GM21367 (cell line): ENCODE data around the gene SKP2.
"Not testable (repeated sequence)": the region's sequence is repeated elsewhere in the genome, so short reads cannot be mapped to it uniquely, and the experiment has no call there.

ENCODE experiments used
- ATAC-seq: cut with Tn5 transposase; IDR thresholded peaks from one replicate; pipeline ENCODE4 v1.9.1; 2021; ENCODE audit not compliant: unreplicated experiment

SKP2 gene

DNA sequence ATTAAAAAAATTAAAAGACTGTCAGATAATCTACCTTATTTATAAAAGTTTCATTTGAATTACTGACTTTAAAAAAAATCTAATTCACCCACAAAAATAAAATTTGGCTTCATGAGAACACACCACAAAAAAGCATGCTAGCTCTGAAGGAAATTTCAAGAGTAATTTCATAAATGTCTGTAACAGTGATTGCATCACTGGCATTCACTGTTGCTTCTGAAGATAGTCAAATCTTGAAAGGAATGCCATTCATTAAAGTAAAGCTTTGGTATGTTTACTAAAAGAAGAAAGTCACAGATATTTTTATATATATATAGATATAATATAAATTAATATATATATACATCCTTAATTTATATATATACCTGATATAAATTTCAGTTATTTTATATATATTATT, 46.4 kb downstream of the SKP2 start:
- no peak for ATAC-seq

DNA sequence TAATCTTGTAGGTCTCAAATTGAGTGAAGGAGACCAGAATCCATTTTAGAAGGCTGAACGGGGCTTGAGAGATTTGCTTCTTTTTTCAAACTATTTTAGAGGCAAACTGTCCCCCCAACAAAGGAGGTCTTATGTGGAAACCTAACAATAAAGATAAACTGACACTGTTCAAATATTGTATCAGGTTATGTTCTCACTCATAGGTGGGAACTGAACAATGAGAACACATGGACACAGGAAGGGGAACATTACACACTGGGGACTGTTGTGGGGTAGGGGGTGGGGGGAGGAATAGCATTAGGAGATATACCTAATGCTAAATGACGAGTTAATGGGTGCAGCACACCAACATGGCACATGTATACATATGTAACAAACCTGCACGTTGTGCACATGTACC, 46.9 kb downstream of the SKP2 start:
- ATAC-seq: not testable (repeated sequence)

DNA sequence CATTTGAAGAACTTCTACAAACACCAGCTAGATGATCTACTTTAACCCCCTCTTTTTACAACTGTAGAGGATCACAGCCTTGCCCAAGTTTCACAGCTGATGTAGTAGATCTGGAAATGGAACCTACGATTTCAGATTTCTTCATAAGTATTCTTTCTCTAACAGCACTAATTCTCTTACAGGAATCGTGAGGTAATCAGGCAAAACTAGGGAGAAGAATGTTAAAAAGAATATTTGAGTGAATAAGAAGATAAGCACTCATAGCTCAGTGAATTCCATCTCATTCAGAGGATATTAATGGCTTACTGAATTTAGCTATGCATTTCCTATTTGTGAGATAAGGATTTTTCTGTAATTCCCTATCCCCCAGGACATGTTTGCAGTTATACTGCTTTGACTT, 47.7 kb downstream of the SKP2 start:
- ATAC-seq: no peak

DNA sequence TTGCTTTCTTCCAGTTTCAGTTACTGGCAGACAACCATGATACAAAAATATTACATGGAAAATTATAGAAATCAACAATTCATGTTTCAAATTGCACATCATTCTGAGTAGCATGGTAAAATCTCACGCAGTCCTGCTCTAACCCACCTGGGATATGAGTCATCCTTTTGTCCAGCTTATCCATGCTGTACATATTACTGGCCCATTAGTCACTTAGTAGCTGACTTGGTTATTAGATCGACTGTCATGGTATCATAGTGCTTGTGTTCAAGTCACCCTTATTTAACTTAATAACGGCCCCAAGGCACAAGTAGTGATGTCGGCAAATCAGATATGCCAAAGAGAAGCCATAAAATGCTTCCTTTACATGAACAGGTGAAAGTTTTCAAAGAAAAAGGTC, 48.6 kb downstream of the SKP2 start:
- no peak for ATAC-seq

- ATAC-seq: no peak
Measured at GRCh38 chr5:36202521-36202961, 50.6 kb downstream of the SKP2 start.

GRCh38 chr5:36205329-36205728, 53.4 kb downstream of the SKP2 start:
- no peak for ATAC-seq

DNA sequence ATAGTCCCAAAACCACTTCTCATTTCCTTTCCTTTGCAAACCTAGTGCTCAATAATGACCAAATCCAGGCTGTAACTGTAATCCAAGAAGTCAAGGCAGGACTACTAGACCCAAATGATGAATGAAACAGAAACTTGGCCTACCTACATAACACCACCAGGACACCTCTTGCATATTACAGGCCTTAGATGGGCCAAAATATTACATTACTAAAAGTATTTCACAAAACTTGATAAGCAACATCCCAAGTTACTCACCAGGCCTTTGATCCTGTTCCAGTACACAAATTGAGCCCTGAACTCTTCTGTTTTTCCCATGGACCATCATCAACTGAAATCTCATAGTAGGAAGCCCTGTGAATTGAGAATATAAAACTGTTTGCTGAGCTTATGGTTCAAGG, 55.0 kb downstream of the SKP2 start:
- ATAC-seq: no peak

- no peak for ATAC-seq
Measured at GRCh38 chr5:36208786-36209185, 56.9 kb downstream of the SKP2 start.

GRCh38 chr5:36209664-36210063, 57.8 kb downstream of the SKP2 start:
- ATAC-seq: no peak

- ATAC-seq: no peak
Measured at GRCh38 chr5:36214436-36214835, 62.5 kb downstream of the SKP2 start.

GRCh38 chr5:36215910-36216309, 64.0 kb downstream of the SKP2 start:
- ATAC-seq: no peak

DNA sequence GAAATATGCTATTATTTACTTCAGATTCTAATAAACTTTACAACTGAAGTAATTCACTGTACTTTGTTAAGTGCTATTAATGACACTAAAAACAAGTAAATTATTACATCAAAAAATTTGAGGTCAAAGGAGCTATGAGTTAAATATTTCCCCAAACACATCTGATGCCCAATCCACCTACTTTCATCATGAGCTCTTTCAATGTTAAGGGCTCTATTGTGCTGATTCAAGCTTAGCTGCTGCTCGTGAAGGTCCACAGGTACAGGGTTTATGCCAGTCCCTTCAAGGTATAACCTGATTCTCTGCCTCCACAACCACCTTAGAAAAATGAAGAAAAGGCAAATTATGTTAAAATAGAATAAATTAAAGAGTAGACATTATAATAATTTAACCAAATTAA, 65.7 kb downstream of the SKP2 start:
- ATAC-seq: no peak

DNA sequence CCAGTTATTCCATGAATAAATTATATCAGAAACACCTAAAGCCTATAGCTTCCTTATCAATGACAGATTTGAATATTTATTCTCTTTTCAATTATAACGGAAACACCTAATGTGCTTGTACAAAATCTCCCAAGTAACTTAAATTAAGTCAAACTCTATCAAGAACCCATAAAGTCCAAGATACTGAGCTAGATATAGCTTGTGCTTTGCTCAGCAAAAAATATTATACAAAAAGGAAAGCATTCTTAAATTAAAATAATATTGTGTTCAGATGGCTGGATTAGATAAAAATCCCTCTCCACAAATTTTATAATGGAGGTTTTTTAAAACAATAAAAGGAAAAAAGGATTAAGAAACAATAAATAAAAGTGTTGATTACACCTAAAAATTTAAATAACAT, 66.1 kb downstream of the SKP2 start:
- ATAC-seq: no peak

GRCh38 chr5:36222620-36223019, 70.7 kb downstream of the SKP2 start:
- no peak for ATAC-seq

DNA sequence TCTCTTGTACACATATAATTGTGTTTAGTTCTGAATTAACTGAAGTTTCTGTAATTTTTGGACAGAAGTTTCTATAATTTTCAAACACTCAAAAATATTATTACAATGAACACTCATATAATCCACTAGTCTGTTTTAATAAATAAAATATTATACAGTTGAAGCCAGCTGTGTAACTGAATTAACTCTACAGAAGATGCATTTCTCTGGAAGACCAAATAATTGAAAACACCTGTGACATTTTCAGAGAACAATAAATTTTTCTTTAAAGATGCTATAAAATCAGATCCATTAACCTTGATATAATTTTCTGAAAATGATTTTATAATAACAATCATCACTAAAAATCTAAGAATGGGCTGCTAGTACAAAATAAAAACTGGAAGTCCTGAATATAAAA, 75.1 kb downstream of the SKP2 start:
- no peak for ATAC-seq

- no peak for ATAC-seq
Measured at GRCh38 chr5:36228505-36228904, 76.6 kb downstream of the SKP2 start.

- ATAC-seq: no peak
Measured at GRCh38 chr5:36230151-36230790, 78.4 kb downstream of the SKP2 start.

- no peak for ATAC-seq
Measured at GRCh38 chr5:36232533-36232932, 80.6 kb downstream of the SKP2 start.
